ENCODE measurements around the gene NUP62. TPM values are rescaled to one million over a fixed set of nuclear protein-coding genes. Genes with fewer than 3 reads are reported as not detected.

Gene NUP62
- total and polyA plus RNA-seq, 2 of the 4 experiments (the other 2 are of a cell fraction), result 21.3 to 29.7 TPM

DNA sequence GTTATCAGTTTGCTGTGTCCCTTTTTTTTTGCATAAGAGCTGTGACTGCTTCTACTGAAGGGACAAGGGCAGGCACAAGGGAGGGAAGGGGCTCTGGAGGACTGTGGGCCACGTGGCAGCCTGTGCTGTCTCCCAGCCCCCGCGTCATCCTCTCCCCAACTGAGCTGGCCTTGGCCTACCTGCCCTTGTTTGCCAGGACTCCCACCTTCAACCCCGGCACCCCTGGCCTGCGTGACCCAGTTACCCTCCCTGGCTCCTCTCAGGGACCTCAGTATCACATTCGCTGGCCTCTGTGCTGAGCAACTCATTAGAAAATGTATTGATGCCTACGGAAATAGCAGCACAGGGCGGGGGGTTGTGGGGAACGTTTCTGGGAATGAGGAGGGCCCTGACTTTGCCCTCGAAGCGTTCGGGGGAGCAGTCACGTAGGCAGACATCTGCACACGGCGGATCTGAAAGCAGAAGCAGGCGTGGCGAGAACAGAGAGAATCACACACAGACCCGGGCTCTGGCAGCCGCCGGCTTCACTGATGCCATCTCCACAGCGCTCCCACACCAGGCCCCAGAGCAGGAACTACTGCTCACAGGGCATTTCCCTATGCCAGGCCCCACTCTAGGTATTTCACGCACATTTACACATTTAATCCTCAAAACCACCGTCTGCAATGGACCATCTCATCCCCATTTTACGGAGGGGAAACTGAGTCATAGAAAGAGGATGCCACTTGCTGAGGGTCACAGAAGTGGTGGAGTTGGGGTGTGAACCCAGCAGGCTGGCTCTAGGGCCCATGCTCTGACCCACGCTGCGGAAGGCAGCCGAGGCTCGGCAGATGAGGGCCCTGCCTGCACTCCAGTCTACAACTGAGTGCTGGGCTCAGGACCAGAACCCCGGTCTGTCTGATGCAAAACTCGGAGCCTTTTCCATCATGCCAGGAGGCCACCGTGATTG lies 6.0 kb downstream of the NUP62 start:
- Histone ChIP-seq H3K56ac (ENCODE audit: extremely low read depth, insufficient read depth, low read length) (no peak overlapping the region), H3K9me3 (ENCODE audit: control insufficient read depth, insufficient read depth, low read length) (no peaks in the 10 kb centered on the region), H3K27me3 (ENCODE audit: control insufficient read depth, insufficient read depth, low read length) (no peaks in the 10 kb centered on the region), H3K27ac (ENCODE audit: insufficient read depth, low read length) (no peak overlapping the region), H2AK5ac (ENCODE audit: low read depth, low read length) (no peak overlapping the region), H3K18ac (ENCODE audit: low read depth, low read length) (no peak overlapping the region), H2BK20ac (ENCODE audit: low read depth, low read length) (no peak overlapping the region), H2AFZ (replicated peaks; ENCODE audit: low read length, poor library complexity) (no peak overlapping the region), H3K9me1 (ENCODE audit: insufficient read depth, low read length) (peaks cover 20% of the 10 kb centered on the region), H4K20me1 (ENCODE audit: insufficient read depth, low read length) (peaks cover 52% of the 10 kb centered on the region), H3K9ac (ENCODE audit: low read depth, low read length) (no peak overlapping the region), H2BK120ac (ENCODE audit: low read depth, low read length) (no peak overlapping the region), H3K23ac (ENCODE audit: low read depth, low read length) (no peak overlapping the region), H2AK9ac (replicated peaks; ENCODE audit: low read depth, low read length, poor library complexity) (peak overlapping the region; percentile 53), H3K4me1 (ENCODE audit: control insufficient read depth, insufficient read depth, low read length) (peaks cover 17% of the 10 kb centered on the region), H4K5ac (ENCODE audit: low read depth, low read length) (no peak overlapping the region), H2BK15ac (ENCODE audit: low read depth, low read length) (no peak overlapping the region; the same call in 2 of the 3 replicates), H3K79me1 (ENCODE audit: low read depth in 1 of 2, low read length in 2 of 2) (peaks cover 33 to 83% of the 10 kb centered on the region in 2 experiments), H3K4ac (ENCODE audit: low read depth, low read length) (no peak overlapping the region), H2BK5ac (ENCODE audit: low read depth, low read length, poor library complexity, severe bottlenecking) (no peak overlapping the region), H3K4me3 (ENCODE audit: insufficient read depth, low read depth, low read length) (no peak overlapping the region), H4K8ac (ENCODE audit: low read depth in 2 of 2, low read length in 2 of 2) (no peak overlapping the region), H3K36me3 (ENCODE audit: control insufficient read depth, insufficient read depth, low read length) (peaks cover 26% of the 10 kb centered on the region), H3K14ac (replicated peaks; ENCODE audit: low read depth, low read length) (peak overlapping the region; percentile 59; the same call in 1 of the 2 replicates), H4K91ac (ENCODE audit: insufficient read depth, low read depth, low read length) (no peak overlapping the region), H3K4me2 (ENCODE audit: low read depth, low read length) (no peak overlapping the region)
- dilution Hi-C loops (cut with HindIII; ENCODE audit: low sequenced_read_pairs, unreplicated experiment), result no loop called here
- DNase-seq, result no peak
- ChIA-PET CTCF (no interaction called here), POLR2A (ENCODE audit: unreplicated experiment) (no interaction called here)
- BruUV-seq (replicated peaks), result no TSS peak
- in situ Hi-C loops (cut with MboI; ENCODE audit: low sequenced_read_pairs), result no loop called here
- 90% methylated on average over 19 of the region's 31 CpGs; no CpG with 5 or more reads in 1 of the 2 experiments for WGBS, 2 experiments (ENCODE audit: extremely low coverage in 2 of 2, insufficient read length in 1 of 2)
- intact Hi-C loops (cut with micrococcal nuclease), result no loop called here
- ATAC-seq (ENCODE audit: low read depth), result no peak
- TF ChIP-seq SMC3 (IDR thresholded peaks at IDR 0.05; ENCODE audit: low read depth, low read length) (no peak), RFX5 (IDR thresholded peaks at IDR 0.05; ENCODE audit: low read depth, low read length) (no peak), BHLHE40 (IDR thresholded peaks at IDR 0.05; ENCODE audit: low read depth, low read length) (no peak), POLR2A (IDR thresholded peaks at IDR 0.05; ENCODE audit: low read depth, low read length) (no peak), MAZ (IDR thresholded peaks at IDR 0.05; ENCODE audit: borderline replicate concordance, low read depth, low read length) (no peak), MXI1 (IDR thresholded peaks at IDR 0.05; ENCODE audit: borderline replicate concordance, low read depth, low read length) (no peak), FOS (IDR thresholded peaks at IDR 0.05; ENCODE audit: low read depth, low read length) (no peak), RAD21 (IDR thresholded peaks at IDR 0.05; ENCODE audit: low read length) (no peak), CHD1 (IDR thresholded peaks at IDR 0.05; ENCODE audit: low read depth, low read length) (no peak), NFE2L2 (IDR thresholded peaks at IDR 0.05; ENCODE audit: low read depth, low read length) (no peak), CEBPB (IDR thresholded peaks at IDR 0.05; ENCODE audit: low read depth, low read length) (no peak)
- TF ChIP-seq, protein P1, sequence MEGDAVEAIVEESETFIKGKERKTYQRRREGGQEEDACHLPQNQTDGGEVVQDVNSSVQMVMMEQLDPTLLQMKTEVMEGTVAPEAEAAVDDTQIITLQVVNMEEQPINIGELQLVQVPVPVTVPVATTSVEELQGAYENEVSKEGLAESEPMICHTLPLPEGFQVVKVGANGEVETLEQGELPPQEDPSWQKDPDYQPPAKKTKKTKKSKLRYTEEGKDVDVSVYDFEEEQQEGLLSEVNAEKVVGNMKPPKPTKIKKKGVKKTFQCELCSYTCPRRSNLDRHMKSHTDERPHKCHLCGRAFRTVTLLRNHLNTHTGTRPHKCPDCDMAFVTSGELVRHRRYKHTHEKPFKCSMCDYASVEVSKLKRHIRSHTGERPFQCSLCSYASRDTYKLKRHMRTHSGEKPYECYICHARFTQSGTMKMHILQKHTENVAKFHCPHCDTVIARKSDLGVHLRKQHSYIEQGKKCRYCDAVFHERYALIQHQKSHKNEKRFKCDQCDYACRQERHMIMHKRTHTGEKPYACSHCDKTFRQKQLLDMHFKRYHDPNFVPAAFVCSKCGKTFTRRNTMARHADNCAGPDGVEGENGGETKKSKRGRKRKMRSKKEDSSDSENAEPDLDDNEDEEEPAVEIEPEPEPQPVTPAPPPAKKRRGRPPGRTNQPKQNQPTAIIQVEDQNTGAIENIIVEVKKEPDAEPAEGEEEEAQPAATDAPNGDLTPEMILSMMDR (conservative IDR thresholded peaks at IDR 0.05; ENCODE audit: low read depth, low read length), result no peak
- TF ChIP-seq, protein P2, sequence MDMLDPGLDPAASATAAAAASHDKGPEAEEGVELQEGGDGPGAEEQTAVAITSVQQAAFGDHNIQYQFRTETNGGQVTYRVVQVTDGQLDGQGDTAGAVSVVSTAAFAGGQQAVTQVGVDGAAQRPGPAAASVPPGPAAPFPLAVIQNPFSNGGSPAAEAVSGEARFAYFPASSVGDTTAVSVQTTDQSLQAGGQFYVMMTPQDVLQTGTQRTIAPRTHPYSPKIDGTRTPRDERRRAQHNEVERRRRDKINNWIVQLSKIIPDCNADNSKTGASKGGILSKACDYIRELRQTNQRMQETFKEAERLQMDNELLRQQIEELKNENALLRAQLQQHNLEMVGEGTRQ (IDR thresholded peaks at IDR 0.05; ENCODE audit: low read depth, low read length), result no peak
- TF ChIP-seq, protein P3, sequence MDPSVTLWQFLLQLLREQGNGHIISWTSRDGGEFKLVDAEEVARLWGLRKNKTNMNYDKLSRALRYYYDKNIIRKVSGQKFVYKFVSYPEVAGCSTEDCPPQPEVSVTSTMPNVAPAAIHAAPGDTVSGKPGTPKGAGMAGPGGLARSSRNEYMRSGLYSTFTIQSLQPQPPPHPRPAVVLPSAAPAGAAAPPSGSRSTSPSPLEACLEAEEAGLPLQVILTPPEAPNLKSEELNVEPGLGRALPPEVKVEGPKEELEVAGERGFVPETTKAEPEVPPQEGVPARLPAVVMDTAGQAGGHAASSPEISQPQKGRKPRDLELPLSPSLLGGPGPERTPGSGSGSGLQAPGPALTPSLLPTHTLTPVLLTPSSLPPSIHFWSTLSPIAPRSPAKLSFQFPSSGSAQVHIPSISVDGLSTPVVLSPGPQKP (IDR thresholded peaks at IDR 0.05; ENCODE audit: borderline replicate concordance, low read depth, low read length), result no peak
